A673 (cell line): ENCODE results near the gene HYPK. TPM values are rescaled to one million over a fixed set of nuclear protein-coding genes. Genes with fewer than 3 reads are reported as not detected.

Experiments used
- BruUV-seq: library from RNA; stranded (reverse); fragments of 400-500 nt; replicated peaks from 2 replicates; lab custom pipeline; 2021; lab: Mats Ljungman, UMichigan
- CTCF ChIA-PET: fragments of 300-600 bp; sonication (Branson Sonifier 250); formaldehyde crosslinking; loops from one replicate; lab custom pipeline; 2022; ENCODE audit warnings: antibody characterized with exemption; lab: Charles Lee
- POLR2A ChIA-PET: fragments of 300-600 bp; sonication (Branson Sonifier 250); formaldehyde crosslinking; loops from one replicate; lab custom pipeline; 2022; ENCODE audit warnings: antibody characterized with exemption; ENCODE audit not compliant: low non-redundant PET; lab: Charles Lee
- DNase-seq: peaks from one replicate; pipeline ENCODE4 v3.0.0-alpha.2; 2015; ENCODE audit warnings: low spot score
- H3K27ac ChIP-seq: fragments of 200-600 bp; sonication (generic); 2 replicates; pipeline ENCODE4 v1.5.1; 2016; ENCODE audit warnings: mixed run types, low read depth, mild to moderate bottlenecking, mixed read lengths, antibody characterized with exemption, low read length; ENCODE audit not compliant: poor library complexity, severe bottlenecking
- H3K27me3 ChIP-seq: fragments of 200-600 bp; sonication (generic); replicated peaks from 2 replicates; pipeline ENCODE4 v1.6.1; 2017; ENCODE audit warnings: mixed run types, low read depth, mild to moderate bottlenecking, mixed read lengths, antibody characterized with exemption, low read length; ENCODE audit not compliant: insufficient read depth, poor library complexity
- H3K36me3 ChIP-seq: fragments of 200-600 bp; sonication (generic); 2 replicates; pipeline ENCODE4 v1.6.1; 2016; ENCODE audit warnings: mixed run types, mild to moderate bottlenecking, mixed read lengths, antibody characterized with exemption, low read length; ENCODE audit not compliant: insufficient read depth, poor library complexity, severe bottlenecking
- H3K4me1 ChIP-seq: fragments of 200-600 bp; sonication (generic); 2 replicates; pipeline ENCODE4 v1.6.1; 2017; ENCODE audit warnings: mixed run types, mild to moderate bottlenecking, mixed read lengths, antibody characterized with exemption, low read length; ENCODE audit not compliant: insufficient read depth, poor library complexity, severe bottlenecking
- H3K4me3 ChIP-seq: fragments of 200-600 bp; sonication (generic); 2 replicates; pipeline ENCODE4 v1.5.1; 2016; ENCODE audit warnings: low read depth, mixed run types, mild to moderate bottlenecking, mixed read lengths, low read length; ENCODE audit not compliant: poor library complexity, severe bottlenecking
- H3K9me3 ChIP-seq: fragments of 200-600 bp; sonication (generic); 2 replicates; pipeline ENCODE4 v1.6.1; 2016; ENCODE audit warnings: mixed run types, low read depth, mild to moderate bottlenecking, mixed read lengths, antibody characterized with exemption, low read length; ENCODE audit not compliant: poor library complexity, severe bottlenecking
- CTCF ChIP-seq: fragments of 300-800, 200-600 bp; sonication (generic); conservative IDR thresholded peaks from 2 replicates; pipeline ENCODE4 v1.5.1; 2017; ENCODE audit warnings: low read depth, mild to moderate bottlenecking, antibody characterized with exemption, low read length, moderate library complexity, mixed read lengths
- EZH2 ChIP-seq: fragments of 200-600 bp; sonication (generic); IDR thresholded peaks from 2 replicates; pipeline ENCODE4 v1.6.1; 2017; ENCODE audit warnings: borderline replicate concordance, low read depth, mild to moderate bottlenecking, mixed read lengths, antibody characterized with exemption, low read length; ENCODE audit not compliant: poor library complexity, severe bottlenecking
- intact Hi-C: fragments of 100-400 bp; cut with micrococcal nuclease; formaldehyde crosslinking; loops from one replicate; pipeline ENCODE4 v1.10.0; 2022; ENCODE audit not compliant: unreplicated experiment
- total RNA-seq: library from RNA; stranded (reverse); gene quantifications from 2 replicates; pipeline ENCODE4 v1.2.3, GENCODE V29; 2021

Gene HYPK
- total RNA-seq, 1 experiment from 2014 or later, result 34.9 TPM

GRCh38 chr15:43776101-43776717, 24.2 kb upstream of the HYPK start:
- H3K27me3 ChIP-seq, result no peaks in the 10 kb centered on the region
- no peak for TF ChIP-seq EZH2
- no peak for TF ChIP-seq CTCF
- intact Hi-C loops, result no loop called here
- peak overlapping the region; percentile 75 for H3K4me3 ChIP-seq
- H3K27ac ChIP-seq, result no peak overlapping the region
- H3K9me3 ChIP-seq, result no peaks in the 10 kb centered on the region
- ChIA-PET CTCF (interaction anchor here (0.5 to 1.1 kb wide), 3 partner anchors 8 to 13 kb away, joined by 3 to 7 read pairs (median 4); no protein-coding TSS in a partner anchor), POLR2A (no interaction called here)
- no peak for DNase-seq
- BruUV-seq, result no TSS peak
- H3K36me3 ChIP-seq, result peaks cover 22% of the 10 kb centered on the region
- peaks cover 11% of the 10 kb centered on the region for H3K4me1 ChIP-seq

- CTCF ChIA-PET, result interaction anchor here (0.5 to 1.1 kb wide), 3 partner anchors 9 to 12 kb away, joined by 3 to 7 read pairs (median 4); no protein-coding TSS in a partner anchor
- BruUV-seq, result no TSS peak
- Histone ChIP-seq H3K27me3 (no peaks in the 10 kb centered on the region), H3K36me3 (peaks cover 16% of the 10 kb centered on the region), H3K4me3 (peak within 1 kb of the TSS; percentile 75), H3K27ac (peak within 1 kb of the TSS; percentile 86), H3K9me3 (no peaks in the 10 kb centered on the region), H3K4me1 (peaks cover 11% of the 10 kb centered on the region)
- intact Hi-C loops, result no loop called here
- TF ChIP-seq EZH2 (no peak), CTCF (no peak)
- POLR2A ChIA-PET, result no interaction called here
- DNase-seq, result peak; percentile 87
Measured at GRCh38 chr15:43776718-43777266, 23.6 kb upstream of the HYPK start, which contains the start of gene ELL3. TSS of gene ELL3 (minus strand) at chr15:43776966. CDS start at chr15:43776901, 65 bp downstream.

GRCh38 chr15:43777267-43777914, 23.0 kb upstream of the HYPK start:
- Histone ChIP-seq H3K36me3 (peaks cover 10% of the 10 kb centered on the region), H3K4me3 (peak overlapping the region; percentile 75), H3K27me3 (no peaks in the 10 kb centered on the region), H3K4me1 (peaks cover 11% of the 10 kb centered on the region), H3K9me3 (no peaks in the 10 kb centered on the region), H3K27ac (peak overlapping the region; percentile 86)
- ChIA-PET CTCF (interaction anchor here (1.1 kb wide), 1 partner anchor 9 kb away, joined by 3 read pairs; no protein-coding TSS in a partner anchor), POLR2A (no interaction called here)
- peak; percentile 88 for DNase-seq
- intact Hi-C loops, result no loop called here
- TF ChIP-seq CTCF (peak; percentile 94), EZH2 (no peak)
- BruUV-seq, result TSS peak; percentile 43
